ENCODE measurements around the gene SNTA1.
"Not testable (repeated sequence)": the region's sequence is repeated elsewhere in the genome, so short reads cannot be mapped to it uniquely, and the experiment has no call there.

Gene SNTA1

GRCh38 chr20:33391722-33392415 lies 51.7 kb downstream of the SNTA1 start:
- no peak for DNase-seq

GRCh38 chr20:33389326-33389725 lies 54.2 kb downstream of the SNTA1 start:
- not testable (repeated sequence) for DNase-seq

GRCh38 chr20:33388268-33388667 lies 55.3 kb downstream of the SNTA1 start:
- no peak for DNase-seq

- no peak for DNase-seq
Measured at GRCh38 chr20:33387177-33387576, 56.4 kb downstream of the SNTA1 start.

GRCh38 chr20:33386673-33387072 lies 56.9 kb downstream of the SNTA1 start:
- no peak for DNase-seq

- no peak for DNase-seq
Measured at GRCh38 chr20:33377366-33377765, 66.2 kb downstream of the SNTA1 start.

- DNase-seq, result peak; percentile 73
Measured at GRCh38 chr20:33373735-33374605, 69.6 kb downstream of the SNTA1 start.

GRCh38 chr20:33372993-33373441 lies 70.5 kb downstream of the SNTA1 start:
- DNase-seq, result no peak

- no peak for DNase-seq
Measured at GRCh38 chr20:33370291-33370690, 73.3 kb downstream of the SNTA1 start.

- no peak for DNase-seq
Measured at GRCh38 chr20:33362898-33363297, 80.7 kb downstream of the SNTA1 start.

- no peak for DNase-seq
Measured at GRCh38 chr20:33359399-33360261, 83.9 kb downstream of the SNTA1 start.

Data from COR-L47 (cell line).